Left cardiac atrium (tissue), 4 donors: ENCODE measurements around the gene MBNL2. TPM values are rescaled to one million over a fixed set of nuclear protein-coding genes. Genes with fewer than 3 reads are reported as not detected.
A peak's percentile ranks its signal among the peaks of the same experiment; 100 is the strongest.

ENCODE experiments used
- ATAC-seq, 2 donors: fragments of 200-7000 bp; cut with Tn5 transposase; one replicate each; pipeline ENCODE4 v1.9.1; 2020; ENCODE audit warnings: mild to moderate bottlenecking in 2 of 2, moderate library complexity in 2 of 2
- DNase-seq: peaks from one replicate; pipeline ENCODE4 v3.0.0-alpha.2; 2020
- intact Hi-C, 2 donors: fragments of 100-400 bp; cut with DNase I; formaldehyde crosslinking; loops; one replicate each; pipeline versions ENCODE4 v1.14.1 to v1.15.1; 2022 to 2023
- long read RNA-seq: library from polyadenylated mRNA; unstranded; transcript quantifications from one replicate; pipeline ENCODE4 v2.0.0, GENCODE V29; 2021
- total RNA-seq, 2 donors: library from RNA; stranded (reverse); fragmentation: NEBNext Ultra II Directional; extraction: Animal tissue kit (Norgen Biotek cat#: 25700); gene quantifications; one replicate each; pipeline ENCODE4 v1.2.1, GENCODE V29; 2021
- donor health status: DM: no; HTN: yes; CAD: no.
- donor health status: DM: no; HTN: yes; CAD: no; lungs with severe emphysema.
- donor health status: DM: yes; HTN: yes; CAD: no.
- donor health status: Dilated cardiomyopathy.

MBNL2 gene
- total RNA-seq: 10 to 100 TPM; 52.0 to 60.3 TPM
- long read RNA-seq, full-length matches to known transcripts: 27 of 50 reads
- long read RNA-seq, partial matches to known transcripts: 12 of 50 reads
- long read RNA-seq, other reads (novel, unspliced or antisense): 11 of 50 reads

- DNase-seq (peak; percentile 88), ATAC-seq (peak; percentile 97)
- intact Hi-C loops: loop anchor here (5.0 to 10.0 kb wide), 3 partner anchors 120 to 213 kb away; partner anchors contain the start of gene RAP2A (in 1 of the 2)
Measured at GRCh38 chr13:97221989-97222700, at the start of gene MBNL2. Gene MBNL2, plus strand, starts transcription at chr13:97222333. Its CDS starts 53,903 bp downstream, at chr13:97276236.

GRCh38 chr13:97174638-97175037 lies 47.5 kb upstream of the MBNL2 start:
- DNase-seq (no peak), ATAC-seq (no peak)
- intact Hi-C loops: no loop called here

- DNase-seq (no peak), ATAC-seq (no peak)
- intact Hi-C loops: no loop called here
Measured at GRCh38 chr13:97175041-97175440, 47.1 kb upstream of the MBNL2 start.

- intact Hi-C loops: no loop called here
- ATAC-seq: no peak
- no peak for DNase-seq
Measured at GRCh38 chr13:97179501-97179900, 42.6 kb upstream of the MBNL2 start.

- intact Hi-C loops: no loop called here
- DNase-seq (no peak), ATAC-seq (no peak)
Measured at GRCh38 chr13:97182111-97182890, 39.8 kb upstream of the MBNL2 start.

GRCh38 chr13:97185291-97185690 lies 36.8 kb upstream of the MBNL2 start:
- no peak for DNase-seq
- intact Hi-C loops: no loop called here
- ATAC-seq: no peak

- ATAC-seq (no peak), DNase-seq (no peak)
- intact Hi-C loops: no loop called here
Measured at GRCh38 chr13:97185751-97186150, 36.4 kb upstream of the MBNL2 start.

GRCh38 chr13:97188207-97188606 lies 33.9 kb upstream of the MBNL2 start:
- intact Hi-C loops: no loop called here
- ATAC-seq (no peak), DNase-seq (no peak)

GRCh38 chr13:97189928-97190327 lies 32.2 kb upstream of the MBNL2 start:
- no peak for ATAC-seq
- no peak for DNase-seq
- intact Hi-C loops: no loop called here

- intact Hi-C loops: no loop called here
- ATAC-seq (no peak), DNase-seq (no peak)
Measured at GRCh38 chr13:97191142-97191541, 31.0 kb upstream of the MBNL2 start.

GRCh38 chr13:97191615-97192014 lies 30.5 kb upstream of the MBNL2 start:
- ATAC-seq (no peak), DNase-seq (no peak)
- intact Hi-C loops: no loop called here

- DNase-seq: no peak
- no peak for ATAC-seq
- intact Hi-C loops: no loop called here
Measured at GRCh38 chr13:97192166-97192565, 30.0 kb upstream of the MBNL2 start.

- ATAC-seq (no peak), DNase-seq (no peak)
- intact Hi-C loops: no loop called here
Measured at GRCh38 chr13:97193577-97193976, 28.6 kb upstream of the MBNL2 start.

- no peak for DNase-seq
- ATAC-seq: no peak
- intact Hi-C loops: no loop called here
Measured at GRCh38 chr13:97194479-97194878, 27.7 kb upstream of the MBNL2 start.

- intact Hi-C loops: no loop called here
- no peak for ATAC-seq
- DNase-seq: no peak
Measured at GRCh38 chr13:97196340-97196739, 25.8 kb upstream of the MBNL2 start.

GRCh38 chr13:97198753-97199152 lies 23.4 kb upstream of the MBNL2 start:
- intact Hi-C loops: no loop called here
- DNase-seq (no peak), ATAC-seq (no peak)

GRCh38 chr13:97199451-97199850 lies 22.7 kb upstream of the MBNL2 start:
- intact Hi-C loops: no loop called here
- no peak for ATAC-seq
- no peak for DNase-seq

GRCh38 chr13:97200081-97200942 lies 21.8 kb upstream of the MBNL2 start:
- DNase-seq: no peak
- intact Hi-C loops: no loop called here
- no peak for ATAC-seq

GRCh38 chr13:97202761-97203160 lies 19.4 kb upstream of the MBNL2 start:
- no peak for ATAC-seq
- intact Hi-C loops: no loop called here
- no peak for DNase-seq

GRCh38 chr13:97205465-97205864 lies 16.7 kb upstream of the MBNL2 start:
- no peak for DNase-seq
- intact Hi-C loops: no loop called here
- no peak for ATAC-seq
